Left lung (tissue), 10 donors: ENCODE results near the gene CDH10. TPM values are rescaled to one million over a fixed set of nuclear protein-coding genes. Genes with fewer than 3 reads are reported as not detected.

Experiments
- ATAC-seq: fragments of 200-7000 bp; cut with Tn5 transposase; one replicate; pipeline ENCODE4 v1.9.1; 2020; ENCODE audit warnings: moderate library complexity
- DNase-seq, 4 donors: peaks; one replicate each; pipeline ENCODE4 v3.0.0-alpha.2; 2013 to 2020
- H3K27ac ChIP-seq, 2 donors: fragments of 200-600 bp; sonication (generic) in 1 of 2; one replicate each; pipeline versions ENCODE4 v1.5.0 to v1.8.0; 2020 to 2021
- H3K27me3 ChIP-seq, 2 donors: fragments of 200-600 bp; sonication (generic) in 1 of 2; one replicate each; pipeline versions ENCODE4 v1.5.0 to v1.8.0; 2020 to 2021
- H3K36me3 ChIP-seq, 2 donors: fragments of 200-600 bp; sonication (generic) in 1 of 2; one replicate each; pipeline versions ENCODE4 v1.5.0 to v1.8.0; 2020 to 2021
- H3K4me1 ChIP-seq, 2 donors: fragments of 200-600 bp; one replicate each; pipeline ENCODE4 v1.8.0; 2021
- H3K4me3 ChIP-seq, 2 donors: fragments of 200-600 bp; sonication (generic) in 1 of 2; one replicate each; pipeline versions ENCODE4 v1.5.0 to v1.8.0; 2020 to 2021; ENCODE audit warnings: mild to moderate bottlenecking in 1 of 2
- H3K9me3 ChIP-seq, 2 donors: fragments of 200-600 bp; sonication (generic) in 1 of 2; one replicate each; pipeline versions ENCODE4 v1.5.0 to v1.8.0; 2020 to 2021
- CTCF ChIP-seq, 2 donors: fragments of 200-600 bp; sonication (generic) in 1 of 2; IDR thresholded peaks; one replicate each; pipeline versions ENCODE4 v1.5.0 to v1.8.0; 2021; ENCODE audit warnings: antibody characterized with exemption in 2 of 2
- intact Hi-C, 2 donors: fragments of 100-400 bp; cut with DNase I; formaldehyde crosslinking; loops; one replicate each; pipeline versions ENCODE4 v1.11.2 to v1.14.2; 2022
- polyA plus RNA-seq, 6 donors: library from polyadenylated mRNA; unstranded; fragments of 120-200 nt; gene quantifications; one replicate each; pipeline ENCODE4 v1.2.1, GENCODE V29; 2013; ENCODE audit not compliant: insufficient read length in 6 of 6
- total RNA-seq, 2 donors: library from RNA; stranded (reverse); fragmentation: NEBNext Ultra II Directional; extraction: Animal tissue kit (Norgen Biotek cat#: 25700); gene quantifications; one replicate each; pipeline ENCODE4 v1.2.1, GENCODE V29; 2021
- donor health status: DM: no; HTN: yes; CAD: no.
- donor health status: DM: no; HTN: no; CAD: no.

The CDH10 gene
- total and polyA plus RNA-seq, 8 donors: 0.21 to 3.9 (median 1.5) TPM

- H3K36me3 ChIP-seq: no peaks in the 10 kb centered on the region
- H3K27me3 ChIP-seq: no peaks in the 10 kb centered on the region
- no peaks in the 10 kb centered on the region for H3K4me1 ChIP-seq
- H3K4me3 ChIP-seq: no peak overlapping the region
- no peak overlapping the region for H3K27ac ChIP-seq
- TF ChIP-seq CTCF (IDR thresholded peaks at IDR 0.05): no peak
- no peaks in the 10 kb centered on the region for H3K9me3 ChIP-seq
- DNase-seq: no peak
- intact Hi-C loops: no loop called here
- ATAC-seq: no peak
Measured at GRCh38 chr5:24629798-24630197, 15.0 kb downstream of the CDH10 start.

GRCh38 chr5:24624872-24625271 lies 19.9 kb downstream of the CDH10 start:
- no peaks in the 10 kb centered on the region for H3K9me3 ChIP-seq
- H3K36me3 ChIP-seq: no peaks in the 10 kb centered on the region
- ATAC-seq (no peak), DNase-seq (no peak)
- H3K4me3 ChIP-seq: no peak overlapping the region
- H3K27ac ChIP-seq: no peak overlapping the region
- no peaks in the 10 kb centered on the region for H3K27me3 ChIP-seq
- intact Hi-C loops: no loop called here
- H3K4me1 ChIP-seq: no peaks in the 10 kb centered on the region
- TF ChIP-seq CTCF (IDR thresholded peaks at IDR 0.05): no peak

GRCh38 chr5:24623624-24624023 lies 21.2 kb downstream of the CDH10 start:
- Histone ChIP-seq H3K36me3 (no peaks in the 10 kb centered on the region), H3K27me3 (no peaks in the 10 kb centered on the region), H3K4me3 (no peak overlapping the region), H3K27ac (no peak overlapping the region), H3K4me1 (no peaks in the 10 kb centered on the region), H3K9me3 (no peaks in the 10 kb centered on the region)
- ATAC-seq (no peak), DNase-seq (no peak)
- intact Hi-C loops: no loop called here
- TF ChIP-seq CTCF (IDR thresholded peaks at IDR 0.05): no peak

- intact Hi-C loops: no loop called here
- no peak for TF ChIP-seq CTCF (IDR thresholded peaks at IDR 0.05)
- Histone ChIP-seq H3K4me1 (no peaks in the 10 kb centered on the region), H3K9me3 (no peaks in the 10 kb centered on the region), H3K27ac (no peak overlapping the region), H3K36me3 (no peaks in the 10 kb centered on the region), H3K4me3 (no peak overlapping the region), H3K27me3 (no peaks in the 10 kb centered on the region)
- DNase-seq (peak in 1 of 4 donors; percentile 27), ATAC-seq (no peak)
Measured at GRCh38 chr5:24623031-24623430, 21.7 kb downstream of the CDH10 start.

- no peak for TF ChIP-seq CTCF (IDR thresholded peaks at IDR 0.05)
- H3K36me3 ChIP-seq: no peaks in the 10 kb centered on the region
- H3K4me3 ChIP-seq: no peak overlapping the region
- H3K4me1 ChIP-seq: no peaks in the 10 kb centered on the region
- no peaks in the 10 kb centered on the region for H3K27me3 ChIP-seq
- no peak overlapping the region for H3K27ac ChIP-seq
- DNase-seq (peak in 2 of 4 donors; percentile 37 to 62), ATAC-seq (no peak)
- intact Hi-C loops: no loop called here
- no peaks in the 10 kb centered on the region for H3K9me3 ChIP-seq
Measured at GRCh38 chr5:24621792-24622191, 23.0 kb downstream of the CDH10 start.
